ENCODE data around the gene PI4KA.

PI4KA gene

GRCh38 chr22:20792221-20792965, 66.2 kb downstream of the PI4KA start:
- no peak for DNase-seq

GRCh38 chr22:20788627-20789344, 69.8 kb downstream of the PI4KA start:
- DNase-seq = no peak

DNA sequence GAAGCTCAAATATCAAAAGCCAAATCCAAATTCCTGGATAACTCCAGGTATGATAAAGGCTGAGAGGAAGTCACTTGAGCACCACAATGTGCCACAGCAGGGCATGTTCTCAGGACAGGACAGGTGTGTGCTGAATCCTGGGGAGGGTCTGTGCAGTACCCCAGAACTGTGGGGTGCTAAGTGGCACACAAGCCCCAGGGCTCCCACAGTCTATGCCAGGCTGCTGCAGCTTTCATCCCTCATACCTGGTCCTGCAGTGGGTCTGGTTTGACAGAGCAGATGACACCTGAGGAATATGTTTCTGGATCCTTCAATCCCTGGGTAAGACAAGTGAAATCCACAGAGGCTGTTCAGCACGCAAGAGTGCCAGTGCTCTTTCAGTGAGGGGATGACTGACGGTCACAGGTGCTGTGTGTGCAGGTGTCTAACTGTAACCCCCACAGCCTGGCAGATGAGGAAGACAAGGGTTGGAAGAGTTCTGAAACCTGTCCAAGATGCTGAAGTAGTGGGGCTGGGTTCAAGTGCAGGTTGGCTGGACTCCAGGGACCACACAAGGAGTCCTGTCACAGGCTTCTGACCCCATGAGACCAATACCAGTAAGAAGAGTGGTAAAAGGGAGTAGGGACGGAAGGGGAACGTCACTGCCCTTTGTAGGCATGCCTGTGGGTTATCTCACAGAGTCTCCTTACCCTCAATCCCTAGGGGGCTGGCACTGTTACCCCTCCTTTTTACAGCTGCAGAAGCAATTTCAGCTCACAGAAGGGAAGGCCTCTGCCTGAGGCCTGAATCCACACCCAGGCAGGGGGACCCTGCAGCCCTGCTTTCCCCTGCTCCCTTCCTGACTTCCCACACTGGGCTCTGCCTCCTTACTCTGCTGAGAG, 70.6 kb downstream of the PI4KA start:
- no peak for DNase-seq

- DNase-seq = no peak
These were observed 71.4 kb downstream of the PI4KA start for GRCh38 chr22:20787223-20787622.

DNA sequence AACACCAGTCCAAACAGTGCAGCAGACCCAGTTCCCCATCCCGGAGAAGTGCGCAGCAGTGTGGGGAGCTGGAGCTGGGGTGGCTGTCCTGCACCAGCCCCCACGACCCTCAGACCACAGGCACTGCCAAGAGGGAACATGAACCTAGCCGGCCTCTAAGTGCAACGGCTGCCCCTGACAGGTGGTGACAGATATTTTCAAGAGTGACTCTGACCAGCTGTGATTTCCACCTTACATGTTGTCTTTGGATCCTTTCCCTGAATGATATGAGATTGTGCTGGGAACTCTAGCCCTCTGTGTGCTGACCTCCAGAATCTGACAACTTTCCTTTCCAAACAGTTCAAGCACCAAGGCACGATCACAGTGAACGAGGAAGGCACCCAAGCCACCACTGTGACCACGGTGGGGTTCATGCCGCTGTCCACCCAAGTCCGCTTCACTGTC, 72.1 kb downstream of the PI4KA start:
- no peak for DNase-seq

DNA sequence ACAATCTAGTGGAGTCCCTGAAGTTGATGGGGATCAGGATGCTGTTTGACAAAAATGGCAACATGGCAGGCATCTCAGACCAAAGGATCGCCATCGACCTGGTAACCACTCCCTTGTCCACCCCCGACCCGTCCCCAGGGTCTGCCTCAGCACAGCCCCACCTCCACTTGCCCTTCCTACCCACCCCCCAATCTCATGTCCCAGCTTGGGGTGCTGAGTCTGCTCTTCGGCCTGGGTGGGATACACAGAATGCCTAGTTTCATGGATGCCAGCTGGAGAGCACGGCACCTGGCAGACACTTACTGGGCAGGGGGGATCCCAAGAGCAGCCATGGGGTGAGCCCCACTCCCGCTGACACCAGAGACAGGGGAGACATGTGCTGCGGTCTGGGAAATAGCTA, 72.6 kb downstream of the PI4KA start:
- DNase-seq = no peak

DNA sequence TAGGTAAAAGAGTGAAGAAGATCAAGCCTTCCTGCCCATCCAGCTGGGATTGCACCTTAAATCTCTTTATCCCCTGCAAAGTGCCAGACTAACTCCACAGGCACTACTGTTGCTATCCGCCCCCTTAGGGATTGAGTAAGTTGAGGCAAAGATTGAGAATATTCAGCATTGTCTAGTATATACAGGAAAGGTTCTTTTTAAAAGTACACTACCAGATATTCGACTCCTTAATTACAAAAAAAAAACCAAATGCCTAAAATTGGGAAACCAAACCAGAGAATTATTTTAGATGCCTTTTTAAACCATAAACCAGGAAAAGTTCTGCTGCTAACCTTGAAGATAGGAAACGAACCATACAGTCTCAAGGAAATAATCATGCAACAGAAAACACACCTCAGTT, 73.2 kb downstream of the PI4KA start:
- DNase-seq = no peak

DNA sequence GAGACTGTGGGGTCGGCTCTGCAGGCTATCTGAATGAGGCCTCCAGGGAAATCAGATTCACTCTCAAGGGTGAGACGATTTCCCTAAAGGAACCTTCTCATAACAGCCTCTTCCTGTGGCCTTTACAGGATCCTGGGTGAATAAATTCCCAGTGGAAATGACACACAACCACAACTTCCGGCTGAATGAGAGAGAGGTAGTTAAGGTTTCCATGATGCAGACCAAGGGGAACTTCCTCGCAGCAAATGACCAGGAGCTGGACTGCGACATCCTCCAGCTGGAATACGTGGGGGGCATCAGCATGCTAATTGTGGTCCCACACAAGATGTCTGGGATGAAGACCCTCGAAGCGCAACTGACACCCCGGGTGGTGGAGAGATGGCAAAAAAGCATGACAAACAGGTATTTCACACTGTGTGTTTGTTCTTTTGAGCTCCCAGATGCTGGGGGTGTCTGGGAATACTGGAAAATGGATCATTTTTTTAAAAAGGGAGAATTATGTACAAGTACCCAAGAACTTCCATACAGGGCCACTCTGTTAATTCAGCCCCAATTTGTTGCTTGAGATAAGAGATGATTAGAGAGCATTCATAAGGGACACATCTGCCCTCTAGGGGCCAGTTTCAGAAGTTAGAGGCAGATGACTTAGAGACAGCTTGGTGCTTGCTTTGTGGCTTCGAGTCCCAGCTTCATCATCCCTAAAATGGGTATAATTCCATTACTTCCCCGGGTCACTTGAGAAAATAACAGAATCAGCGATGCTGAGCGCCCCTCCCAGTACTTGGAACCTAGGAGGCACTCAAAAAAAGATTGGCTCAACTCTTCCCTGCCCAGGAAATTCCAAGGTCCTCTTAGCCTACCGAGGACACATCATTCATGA, 74.5 kb downstream of the PI4KA start:
- DNase-seq = peak; percentile 28

DNA sequence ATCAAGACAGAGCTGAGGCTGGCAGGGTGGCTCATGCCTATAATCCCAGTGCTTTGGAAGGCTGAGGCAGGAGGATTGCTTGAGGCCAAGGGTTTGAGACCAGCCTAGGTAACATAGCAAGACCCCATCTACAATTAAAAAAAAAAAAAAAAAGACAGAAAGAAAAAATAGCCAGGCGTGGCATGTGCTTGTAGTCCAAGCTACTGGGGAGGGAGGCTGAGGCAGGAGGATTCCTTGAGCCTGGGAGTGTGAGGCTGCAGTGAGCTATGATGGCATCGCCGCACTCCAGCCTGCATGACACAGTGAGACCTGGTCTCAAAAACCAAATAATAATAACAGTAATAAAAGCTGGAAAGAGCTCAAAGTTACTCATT, 75.3 kb downstream of the PI4KA start:
- DNase-seq = no peak

DNA sequence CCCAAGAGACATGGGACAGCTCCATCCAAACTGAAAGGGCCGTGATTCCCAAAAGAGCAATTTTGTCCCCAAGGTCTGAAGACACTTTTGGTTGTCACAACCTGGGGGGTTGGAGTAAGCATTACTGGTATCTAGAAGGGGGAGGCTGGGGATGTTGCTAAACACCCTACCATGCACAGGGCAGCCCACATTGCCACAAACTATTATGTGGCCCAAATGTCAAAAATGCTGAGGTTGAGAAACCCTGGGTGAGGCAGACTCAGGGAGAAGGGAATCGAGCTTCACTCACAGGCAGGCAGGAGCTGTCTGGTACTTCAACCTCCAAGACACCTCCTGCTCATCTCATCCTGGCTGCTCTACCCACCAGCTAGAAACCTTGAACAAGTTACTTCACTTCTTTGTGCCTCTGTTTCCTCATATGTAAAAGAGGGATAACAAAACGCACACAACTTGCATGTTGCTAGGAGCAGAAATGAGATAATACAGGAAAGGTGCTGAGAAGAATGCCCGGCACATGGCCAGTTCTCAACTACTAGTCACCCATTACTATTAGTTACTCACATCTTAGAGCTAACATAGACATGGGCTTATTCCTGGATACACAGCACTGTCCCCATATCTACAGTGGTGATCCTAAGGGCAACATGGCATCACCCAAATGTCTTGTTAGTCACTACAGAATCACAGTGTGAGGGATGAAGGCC, 75.9 kb downstream of the PI4KA start:
- no peak for DNase-seq

- no peak for DNase-seq
These were observed 76.5 kb downstream of the PI4KA start for GRCh38 chr22:20782083-20782482.

DNA sequence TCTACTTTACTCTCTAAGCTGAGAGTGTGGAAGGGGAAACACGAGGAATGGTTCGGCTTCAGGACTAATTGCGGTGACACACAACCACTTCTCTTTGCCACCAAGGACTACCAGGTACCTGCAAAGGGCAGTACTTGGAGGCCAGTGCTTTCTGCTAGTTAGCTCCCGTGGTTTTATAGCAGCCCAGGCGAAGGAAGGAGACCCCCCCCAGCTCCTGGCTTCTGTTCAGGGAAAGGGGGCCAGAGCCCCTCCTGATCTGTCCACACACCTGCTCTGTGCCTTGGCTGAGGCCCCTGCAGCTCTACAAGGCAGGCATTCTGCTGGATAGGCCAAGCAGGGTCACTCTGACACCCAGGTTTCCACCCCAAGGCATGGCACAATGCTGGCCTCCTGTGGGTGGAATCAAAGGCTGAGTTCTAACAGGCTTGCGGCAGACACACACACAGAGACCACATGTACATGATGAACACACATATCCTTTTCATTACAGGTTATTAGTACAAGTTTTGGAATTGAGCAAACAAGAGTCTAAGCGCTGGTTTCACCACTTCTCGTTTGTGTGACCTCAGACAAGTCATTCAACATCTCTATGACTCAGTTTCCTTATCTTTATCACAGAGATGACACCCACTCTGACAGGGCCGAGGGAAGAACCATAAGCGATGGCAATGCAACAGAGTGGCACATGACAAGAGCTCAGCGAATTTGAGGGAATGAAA, 77.2 kb downstream of the PI4KA start:
- DNase-seq = no peak

GRCh38 chr22:20779818-20780158, 78.8 kb downstream of the PI4KA start:
- no peak for DNase-seq

DNA sequence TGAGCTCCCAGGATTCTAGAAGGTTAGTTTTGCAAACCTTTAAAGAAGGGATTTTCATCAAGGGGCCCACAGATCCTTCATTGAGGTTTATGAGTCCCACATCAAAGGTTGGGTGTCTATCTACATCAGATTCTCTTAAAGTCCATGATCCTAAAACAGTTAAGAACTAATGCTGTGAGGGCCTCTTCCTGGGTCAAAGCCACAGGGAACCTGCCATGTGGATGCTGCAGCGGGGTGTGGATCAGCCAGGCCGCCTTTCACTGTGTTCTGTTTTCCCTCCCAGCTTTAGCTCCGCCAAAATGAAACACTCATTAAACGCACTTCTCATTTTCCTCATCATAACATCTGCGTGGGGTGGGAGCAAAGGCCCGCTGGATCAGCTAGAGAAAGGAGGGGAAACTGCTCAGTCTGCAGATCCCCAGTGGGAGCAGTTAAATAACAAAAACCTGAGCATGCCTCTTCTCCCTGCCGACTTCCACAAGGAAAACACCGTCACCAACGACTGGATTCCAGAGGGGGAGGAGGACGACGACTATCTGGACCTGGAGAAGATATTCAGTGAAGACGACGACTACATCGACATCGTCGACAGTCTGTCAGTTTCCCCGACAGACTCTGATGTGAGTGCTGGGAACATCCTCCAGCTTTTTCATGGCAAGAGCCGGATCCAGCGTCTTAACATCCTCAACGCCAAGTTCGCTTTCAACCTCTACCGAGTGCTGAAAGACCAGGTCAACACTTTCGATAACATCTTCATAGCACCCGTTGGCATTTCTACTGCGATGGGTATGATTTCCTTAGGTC, 79.4 kb downstream of the PI4KA start:
- DNase-seq = no peak

GRCh38 chr22:20777420-20778177, 81.0 kb downstream of the PI4KA start:
- DNase-seq = no peak

DNA sequence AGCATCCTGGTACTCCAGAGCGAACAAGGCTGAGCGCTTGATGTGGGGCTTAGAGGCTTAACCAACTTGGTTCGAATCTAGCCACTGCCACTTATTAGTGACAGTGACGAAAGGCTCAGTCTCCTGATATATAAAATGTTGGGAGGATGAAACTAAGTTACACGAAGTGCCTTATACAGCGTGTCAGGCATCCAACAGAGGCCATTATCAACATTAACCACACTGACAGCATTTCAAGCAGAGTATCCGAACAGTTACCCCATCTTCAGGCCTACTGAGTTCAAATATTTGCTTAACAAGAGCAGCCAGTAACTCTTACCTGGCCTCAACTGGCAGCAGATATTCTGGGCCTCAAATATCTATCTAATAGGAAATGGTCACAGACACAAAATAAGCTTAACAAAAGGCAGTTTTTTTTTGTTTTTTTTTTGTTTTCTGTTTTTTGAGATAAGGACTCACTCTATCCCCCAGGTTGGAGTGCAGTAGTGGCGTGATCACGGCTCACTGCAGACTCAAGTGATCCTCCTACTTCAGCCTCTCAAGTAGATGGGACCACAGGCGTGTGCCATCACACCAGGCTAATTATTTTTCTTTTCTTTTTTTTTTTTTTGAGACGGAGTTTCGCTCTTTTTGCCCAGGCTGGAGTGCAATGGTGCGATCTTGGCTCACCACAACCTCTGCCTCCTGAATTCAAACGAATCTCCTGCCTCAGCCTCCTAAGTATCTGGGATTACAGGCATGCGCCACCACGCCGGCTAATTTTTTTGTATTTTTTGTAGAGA, 81.8 kb downstream of the PI4KA start:
- DNase-seq = no peak

DNA sequence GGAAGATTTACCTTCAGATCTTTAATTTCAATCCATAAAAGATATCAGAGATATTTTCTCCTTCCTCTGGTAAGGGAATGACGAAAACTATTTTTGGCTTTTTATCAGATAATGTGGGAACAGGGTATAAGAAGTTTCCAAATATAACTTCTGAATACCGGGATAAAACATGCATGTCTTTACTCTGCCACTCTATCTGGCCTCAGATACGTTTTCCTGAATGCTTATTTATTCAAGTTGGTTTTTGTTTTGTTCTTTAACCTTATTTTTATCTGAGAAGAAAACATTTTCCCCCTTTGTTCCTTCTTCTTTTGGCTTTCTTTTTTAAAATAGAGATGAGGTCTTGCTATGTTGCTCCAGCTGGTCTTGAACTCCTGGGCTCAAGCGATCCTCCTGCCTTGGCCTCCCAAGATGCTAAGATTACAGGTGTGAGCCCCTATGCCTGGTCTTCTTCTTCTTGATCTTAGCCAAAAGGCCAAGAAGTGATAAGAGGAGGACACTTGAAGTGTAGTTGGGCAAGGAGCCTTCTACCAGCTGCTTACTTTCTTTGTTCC, 83.2 kb downstream of the PI4KA start:
- DNase-seq = no peak

GRCh38 chr22:20774882-20775281, 83.7 kb downstream of the PI4KA start:
- no peak for DNase-seq
